ENCODE results near the gene NDUFS5. TPM values are rescaled to one million over a fixed set of nuclear protein-coding genes. Genes with fewer than 3 reads are reported as not detected.

NDUFS5 gene
- polyA plus RNA-seq, 1 donor (not counting 4 experiments of a cell fraction or from before 2014, with no cell fraction given), result 977 TPM

DNA sequence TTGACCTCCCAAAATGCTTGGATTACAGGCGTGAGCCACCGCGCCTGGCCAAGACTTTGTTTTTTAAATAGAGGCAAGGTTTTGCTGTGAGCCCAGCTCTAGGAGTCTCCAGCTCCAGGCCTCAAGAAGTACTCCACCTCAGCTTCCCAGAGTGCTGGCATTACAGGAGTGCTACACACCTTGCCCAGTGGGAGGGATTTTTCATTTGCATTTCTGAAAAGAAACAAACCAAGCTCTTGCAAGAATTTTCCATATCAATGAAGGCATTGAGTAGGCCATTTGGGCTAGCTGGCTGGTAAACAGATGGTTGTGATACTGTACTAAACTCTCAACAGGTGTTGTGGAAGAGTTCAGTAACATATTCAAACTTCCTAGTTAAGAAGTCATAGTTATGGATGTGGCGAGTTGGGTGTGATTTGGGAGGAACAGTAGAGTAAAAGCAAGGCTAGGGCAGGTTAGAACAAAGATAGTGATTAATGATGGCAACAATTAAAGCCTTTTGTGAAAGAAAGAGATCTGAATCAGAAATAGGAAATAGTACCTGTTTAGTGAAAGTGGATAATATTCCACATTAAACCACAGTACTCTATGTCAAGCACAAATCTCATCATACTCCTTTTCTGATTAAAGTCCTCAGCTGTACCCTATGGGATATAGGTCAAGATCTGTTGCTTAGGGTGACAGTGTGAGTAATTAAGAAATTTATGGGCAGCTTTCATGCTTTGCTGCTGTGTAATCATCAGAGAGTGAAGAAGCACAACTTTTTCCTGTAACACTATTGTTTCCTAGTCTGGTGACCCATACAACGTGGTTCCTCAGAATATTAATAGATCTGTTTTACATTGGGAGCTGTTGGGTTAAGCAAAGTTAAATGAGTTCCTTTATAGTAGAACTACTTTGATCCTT is 24.4 kb upstream of the NDUFS5 start:
- Histone ChIP-seq H3K36me3 (ENCODE audit: control insufficient read depth in 2 of 2, extremely low read depth in 1 of 2, insufficient read depth in 2 of 2, low read length in 2 of 2) (peaks cover 18 to 47% of the 10 kb centered on the region in 2 experiments), H3K79me2 (ENCODE audit: control insufficient read depth, insufficient read depth, low read length) (peaks cover 35% of the 10 kb centered on the region)

DNA sequence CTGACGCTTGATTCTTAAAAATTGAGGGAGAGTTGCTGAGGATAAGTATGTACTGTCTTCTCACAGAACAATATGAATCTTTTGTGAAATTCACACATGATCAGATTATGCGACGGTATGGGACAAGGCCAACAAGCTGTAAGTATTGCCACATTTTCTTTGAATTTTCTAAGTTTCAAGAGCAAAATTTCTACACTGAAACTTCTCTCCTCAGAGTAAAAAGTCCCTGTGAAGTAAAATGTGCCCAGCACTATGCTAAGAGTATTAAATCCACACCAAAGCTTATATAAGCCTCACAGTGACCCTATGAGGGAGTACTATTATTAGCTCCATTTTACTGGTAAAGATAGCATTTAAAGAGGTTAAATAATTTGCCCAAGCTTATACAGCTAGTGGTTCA is 22.9 kb upstream of the NDUFS5 start:
- no peak for TF ChIP-seq EZH2 (IDR thresholded peaks at IDR 0.05; ENCODE audit: low read length)
- TF ChIP-seq, protein P1, sequence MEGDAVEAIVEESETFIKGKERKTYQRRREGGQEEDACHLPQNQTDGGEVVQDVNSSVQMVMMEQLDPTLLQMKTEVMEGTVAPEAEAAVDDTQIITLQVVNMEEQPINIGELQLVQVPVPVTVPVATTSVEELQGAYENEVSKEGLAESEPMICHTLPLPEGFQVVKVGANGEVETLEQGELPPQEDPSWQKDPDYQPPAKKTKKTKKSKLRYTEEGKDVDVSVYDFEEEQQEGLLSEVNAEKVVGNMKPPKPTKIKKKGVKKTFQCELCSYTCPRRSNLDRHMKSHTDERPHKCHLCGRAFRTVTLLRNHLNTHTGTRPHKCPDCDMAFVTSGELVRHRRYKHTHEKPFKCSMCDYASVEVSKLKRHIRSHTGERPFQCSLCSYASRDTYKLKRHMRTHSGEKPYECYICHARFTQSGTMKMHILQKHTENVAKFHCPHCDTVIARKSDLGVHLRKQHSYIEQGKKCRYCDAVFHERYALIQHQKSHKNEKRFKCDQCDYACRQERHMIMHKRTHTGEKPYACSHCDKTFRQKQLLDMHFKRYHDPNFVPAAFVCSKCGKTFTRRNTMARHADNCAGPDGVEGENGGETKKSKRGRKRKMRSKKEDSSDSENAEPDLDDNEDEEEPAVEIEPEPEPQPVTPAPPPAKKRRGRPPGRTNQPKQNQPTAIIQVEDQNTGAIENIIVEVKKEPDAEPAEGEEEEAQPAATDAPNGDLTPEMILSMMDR (optimal IDR thresholded peaks at IDR 0.05 in 1 of 3, IDR thresholded peaks at IDR 0.05 in 1 of 3, conservative IDR thresholded peaks at IDR 0.05 in 1 of 3; ENCODE audit: extremely low read depth in 1 of 3, insufficient read depth in 2 of 3, low read length in 3 of 3), result no peak
- H3K36me3 ChIP-seq (ENCODE audit: control insufficient read depth in 2 of 2, extremely low read depth in 1 of 2, insufficient read depth in 2 of 2, low read length in 2 of 2), result peaks cover 20 to 46% of the 10 kb centered on the region in 2 experiments
- H4K20me1 ChIP-seq (ENCODE audit: control insufficient read depth, extremely low read depth, insufficient read depth, low read length), result peaks cover 6% of the 10 kb centered on the region
- dilution Hi-C loops (cut with MboI; ENCODE audit: extremely low pct_ligation_motif_present, low sequenced_read_pairs), result no loop called here
- H3K9me1 ChIP-seq (ENCODE audit: control insufficient read depth, extremely low read depth, insufficient read depth, low read length), result no peaks in the 10 kb centered on the region
- peaks cover 20% of the 10 kb centered on the region for H3K79me2 ChIP-seq (ENCODE audit: control insufficient read depth, insufficient read depth, low read length)
- FAIRE-seq, result no peak
- H2AFZ ChIP-seq (ENCODE audit: control insufficient read depth, low read length), result no peak overlapping the region
- H3K27me3 ChIP-seq (ENCODE audit: control insufficient read depth, extremely low read depth, insufficient read depth, low read length), result no peaks in the 10 kb centered on the region
- no peak overlapping the region for H3K27ac ChIP-seq (ENCODE audit: control insufficient read depth, insufficient read depth, low read length)
- H3K9me3 ChIP-seq (ENCODE audit: control insufficient read depth, low read depth, low read length), result no peaks in the 10 kb centered on the region
- H3K4me1 ChIP-seq (ENCODE audit: control insufficient read depth, extremely low read depth, insufficient read depth, low read length), result peaks cover 38% of the 10 kb centered on the region
- DNase-seq (ENCODE audit: low read depth, low spot score), result no peak
- no peak overlapping the region for H3K4me3 ChIP-seq (ENCODE audit: control insufficient read depth in 2 of 3, extremely low read depth in 1 of 3, insufficient read depth in 2 of 3, low read depth in 1 of 3, low read length in 3 of 3)
- H3K4me2 ChIP-seq (ENCODE audit: control insufficient read depth, extremely low read depth, insufficient read depth, low read depth, low read length), result no peak overlapping the region
- no peak overlapping the region for H3K9ac ChIP-seq (ENCODE audit: control insufficient read depth, extremely low read depth, insufficient read depth, low read length)

More for the DNA sequence above, 24.4 kb upstream of the NDUFS5 start:
- Histone ChIP-seq H4K20me1 (ENCODE audit: control insufficient read depth, extremely low read depth, insufficient read depth, low read length) (peaks cover 9% of the 10 kb centered on the region), H3K4me2 (ENCODE audit: control insufficient read depth, extremely low read depth, insufficient read depth, low read depth, low read length) (peak overlapping the region; percentile 23), H3K27me3 (ENCODE audit: control insufficient read depth, extremely low read depth, insufficient read depth, low read length) (no peaks in the 10 kb centered on the region), H3K4me3 (ENCODE audit: control insufficient read depth in 2 of 3, extremely low read depth in 1 of 3, insufficient read depth in 2 of 3, low read depth in 1 of 3, low read length in 3 of 3) (no peak overlapping the region), H3K9ac (ENCODE audit: control insufficient read depth, extremely low read depth, insufficient read depth, low read length) (no peak overlapping the region), H3K27ac (ENCODE audit: control insufficient read depth, insufficient read depth, low read length) (peak overlapping the region; percentile 70), H3K9me3 (ENCODE audit: control insufficient read depth, low read depth, low read length) (no peaks in the 10 kb centered on the region), H3K4me1 (ENCODE audit: control insufficient read depth, extremely low read depth, insufficient read depth, low read length) (peaks cover 41% of the 10 kb centered on the region), H2AFZ (ENCODE audit: control insufficient read depth, low read length) (no peak overlapping the region), H3K9me1 (ENCODE audit: control insufficient read depth, extremely low read depth, insufficient read depth, low read length) (peaks cover 2% of the 10 kb centered on the region)
- FAIRE-seq (peak; percentile 52), DNase-seq (ENCODE audit: low read depth, low spot score) (no peak)
- TF ChIP-seq EZH2 (IDR thresholded peaks at IDR 0.05; ENCODE audit: low read length), result no peak
- TF ChIP-seq, protein P1 (optimal IDR thresholded peaks at IDR 0.05 in 1 of 3, IDR thresholded peaks at IDR 0.05 in 1 of 3, conservative IDR thresholded peaks at IDR 0.05 in 1 of 3; ENCODE audit: extremely low read depth in 1 of 3, insufficient read depth in 2 of 3, low read length in 3 of 3), result no peak
- dilution Hi-C loops (cut with MboI; ENCODE audit: extremely low pct_ligation_motif_present, low sequenced_read_pairs), result no loop called here
